CD4-positive, CD25-positive, alpha-beta regulatory T cell (primary cell): ENCODE data around the gene GPS1. TPM values are rescaled to one million over a fixed set of nuclear protein-coding genes. Genes with fewer than 3 reads are reported as not detected.

ENCODE experiments used
- ATAC-seq, 2 donors: fragments of 150-1000 bp; cut with Tn5 transposase; one replicate each; pipeline ENCODE4 v1.10.0; 2021; ENCODE audit warnings: low read depth in 2 of 2, moderate number of reproducible peaks in 2 of 2, moderate library complexity in 1 of 2
- DNase-seq, 3 donors: peaks; one replicate each; pipeline versions ENCODE4 v3.0.0 to v3.0.0-alpha.2; 2012 to 2022; ENCODE audit warnings: mixed read lengths in 1 of 3
- H3K27ac ChIP-seq: one replicate; pipeline ENCODE4 v1.7.0; 2013; ENCODE audit warnings: mild to moderate bottlenecking, low read length; ENCODE audit not compliant: insufficient read depth, poor library complexity, severe bottlenecking
- H3K27me3 ChIP-seq: one replicate; pipeline ENCODE4 v1.7.0; 2013; ENCODE audit warnings: low read length; ENCODE audit not compliant: control insufficient read depth, insufficient read depth
- H3K36me3 ChIP-seq: one replicate; pipeline ENCODE4 v1.7.0; 2013; ENCODE audit warnings: mild to moderate bottlenecking, low read length, moderate library complexity; ENCODE audit not compliant: control insufficient read depth, insufficient read depth
- H3K4me1 ChIP-seq: 2 replicates; pipeline ENCODE4 v1.7.0; 2013; ENCODE audit warnings: mild to moderate bottlenecking, low read length; ENCODE audit not compliant: insufficient read depth, control insufficient read depth, poor library complexity, severe bottlenecking
- H3K4me3 ChIP-seq: one replicate; pipeline ENCODE4 v1.7.0; 2013; ENCODE audit warnings: low read depth, mild to moderate bottlenecking, low read length, moderate library complexity
- H3K9me3 ChIP-seq, 2 experiments: 1 replicate in 1 of 2; 2 replicates in 1 of 2; pipeline ENCODE4 v1.7.0; 2013; ENCODE audit warnings: low read length in 2 of 2, mild to moderate bottlenecking in 1 of 2, moderate library complexity in 1 of 2; ENCODE audit not compliant: control insufficient read depth in 2 of 2
- H3K27ac Mint-ChIP-seq, 3 donors: one replicate each; pipeline ENCODE4 v1.8.0; 2020 to 2022; ENCODE audit warnings: mild to moderate bottlenecking in 3 of 3, mixed read lengths in 3 of 3, moderate library complexity in 2 of 3
- H3K27me3 Mint-ChIP-seq: one replicate; pipeline ENCODE4 v1.8.0; 2022; ENCODE audit warnings: mild to moderate bottlenecking, mixed read lengths
- H3K36me3 Mint-ChIP-seq: one replicate; pipeline ENCODE4 v1.8.0; 2020; ENCODE audit warnings: mixed read lengths
- H3K4me1 Mint-ChIP-seq, 4 donors: one replicate each; pipeline ENCODE4 v1.8.0; 2020 to 2022; ENCODE audit warnings: mixed read lengths in 4 of 4, mild to moderate bottlenecking in 1 of 4
- H3K4me3 Mint-ChIP-seq, 4 donors: one replicate each; pipeline ENCODE4 v1.8.0; 2020 to 2022; ENCODE audit warnings: mild to moderate bottlenecking in 4 of 4, mixed read lengths in 4 of 4, moderate library complexity in 3 of 4
- H3K9me3 Mint-ChIP-seq, 7 donors: one replicate each; pipeline ENCODE4 v1.8.0; 2020 to 2022; ENCODE audit warnings: mixed read lengths in 7 of 7, mild to moderate bottlenecking in 3 of 7, moderate library complexity in 2 of 7
- polyA plus RNA-seq, 4 donors: library from polyadenylated mRNA; unstranded; fragments of 300-500 nt; fragmentation: Illumina TruSeq; gene quantifications; one replicate each; pipeline ENCODE4 v1.2.3, GENCODE V29; 2021
- total RNA-seq: library from RNA; stranded (reverse); gene quantifications from one replicate; pipeline ENCODE4 v1.2.3, GENCODE V29; 2022

The GPS1 gene
- total and polyA plus RNA-seq, 5 donors from 2014 or later, result 87.5 to 170 (median 153) TPM

- peaks cover 0 to 2% (median 0%) of the 10 kb centered on the region in 7 donors for H3K9me3 Mint-ChIP-seq
- Histone ChIP-seq H3K4me3 (no peak overlapping the region), H3K27me3 (no peaks in the 10 kb centered on the region), H3K4me1 (peaks cover 25% of the 10 kb centered on the region), H3K9me3 (no peaks in the 10 kb centered on the region), H3K36me3 (peaks cover 9% of the 10 kb centered on the region), H3K27ac (peak overlapping the region; percentile 57)
- ATAC-seq (no peak), DNase-seq (no peak)
- H3K27ac Mint-ChIP-seq, result peak overlapping the region in 2 of 3 donors; percentile 52 to 71
- peak overlapping the region; percentile 76 to 83 (median 80) for H3K4me3 Mint-ChIP-seq
- H3K4me1 Mint-ChIP-seq, result peaks cover 0 to 19% (median 3%) of the 10 kb centered on the region in 4 donors
- no peaks in the 10 kb centered on the region for H3K36me3 Mint-ChIP-seq
- no peaks in the 10 kb centered on the region for H3K27me3 Mint-ChIP-seq
These were observed 12.9 kb downstream of the GPS1 start for GRCh38 chr17:82064433-82065192.

GRCh38 chr17:82065193-82065637, 13.5 kb downstream of the GPS1 start:
- peaks cover 0 to 19% (median 3%) of the 10 kb centered on the region in 4 donors for H3K4me1 Mint-ChIP-seq
- peak in 1 of 3 donors; percentile 44 for DNase-seq

GRCh38 chr17:82065638-82066303, 14.1 kb downstream of the GPS1 start, which contains the start of gene DUS1L:
Gene DUS1L, minus strand, starts transcription at chr17:82065804. Its CDS starts 745 bp downstream, at chr17:82065059.
- peak within 1 kb of the TSS; percentile 83 to 90 (median 89) for H3K4me3 Mint-ChIP-seq
- peaks cover 0 to 2% (median 0%) of the 10 kb centered on the region in 7 donors for H3K9me3 Mint-ChIP-seq
- peak within 1 kb of the TSS; percentile 70 for H3K27ac ChIP-seq
- peaks cover 6% of the 10 kb centered on the region for H3K36me3 ChIP-seq
- H3K27me3 ChIP-seq, result no peaks in the 10 kb centered on the region
- H3K4me3 ChIP-seq, result peak within 1 kb of the TSS; percentile 44
- DNase-seq (peak; percentile 54 to 83 (median 66)), ATAC-seq (peak; percentile 82 to 84)
- no peaks in the 10 kb centered on the region for H3K27me3 Mint-ChIP-seq
- peak within 1 kb of the TSS; percentile 89 to 93 (median 89) for H3K27ac Mint-ChIP-seq
- H3K4me1 Mint-ChIP-seq, result peaks cover 0 to 19% (median 3%) of the 10 kb centered on the region in 4 donors
- H3K4me1 ChIP-seq, result peaks cover 25% of the 10 kb centered on the region
- no peaks in the 10 kb centered on the region for H3K9me3 ChIP-seq
- no peaks in the 10 kb centered on the region for H3K36me3 Mint-ChIP-seq

More at GRCh38 chr17:82065193-82065637, 13.5 kb downstream of the GPS1 start:
- Histone ChIP-seq H3K27ac (peak overlapping the region; percentile 57), H3K36me3 (peaks cover 9% of the 10 kb centered on the region), H3K27me3 (no peaks in the 10 kb centered on the region), H3K9me3 (no peaks in the 10 kb centered on the region), H3K4me1 (peaks cover 25% of the 10 kb centered on the region), H3K4me3 (no peak overlapping the region)
- no peaks in the 10 kb centered on the region for H3K36me3 Mint-ChIP-seq
- no peaks in the 10 kb centered on the region for H3K27me3 Mint-ChIP-seq
- peak overlapping the region in 3 of 4 donors; percentile 76 to 83 (median 78) for H3K4me3 Mint-ChIP-seq
- ATAC-seq, result peak; percentile 39 to 48
- H3K9me3 Mint-ChIP-seq, result peaks cover 0 to 2% (median 0%) of the 10 kb centered on the region in 7 donors
- H3K27ac Mint-ChIP-seq, result peak overlapping the region in 1 of 3 donors; percentile 15

GRCh38 chr17:82070611-82071010, 18.9 kb downstream of the GPS1 start:
- DNase-seq (no peak), ATAC-seq (no peak)
- peak overlapping the region in 2 of 3 donors; percentile 2 to 89 for H3K27ac Mint-ChIP-seq
- H3K36me3 Mint-ChIP-seq, result no peaks in the 10 kb centered on the region
- no peaks in the 10 kb centered on the region for H3K9me3 ChIP-seq
- no peaks in the 10 kb centered on the region for H3K27me3 ChIP-seq
- H3K27me3 Mint-ChIP-seq, result peaks cover 19% of the 10 kb centered on the region
- H3K9me3 Mint-ChIP-seq, result no peaks in the 10 kb centered on the region
- no peak overlapping the region for H3K4me3 ChIP-seq
- H3K4me1 Mint-ChIP-seq, result peaks cover 0 to 10% (median 3%) of the 10 kb centered on the region in 4 donors
- H3K4me1 ChIP-seq, result peaks cover 7% of the 10 kb centered on the region
- H3K4me3 Mint-ChIP-seq, result no peak overlapping the region
- no peak overlapping the region for H3K27ac ChIP-seq
- no peaks in the 10 kb centered on the region for H3K36me3 ChIP-seq

GRCh38 chr17:82072827-82073226, 21.1 kb downstream of the GPS1 start:
- H3K4me3 Mint-ChIP-seq, result no peak overlapping the region
- H3K27me3 ChIP-seq, result no peaks in the 10 kb centered on the region
- H3K4me1 Mint-ChIP-seq, result no peaks in the 10 kb centered on the region
- H3K36me3 Mint-ChIP-seq, result no peaks in the 10 kb centered on the region
- no peak for DNase-seq
- no peak overlapping the region for H3K4me3 ChIP-seq
- H3K9me3 ChIP-seq, result no peaks in the 10 kb centered on the region
- H3K27me3 Mint-ChIP-seq, result peaks cover 19% of the 10 kb centered on the region
- H3K27ac Mint-ChIP-seq, result no peak overlapping the region
- H3K4me1 ChIP-seq, result no peaks in the 10 kb centered on the region
- no peak for ATAC-seq
- no peaks in the 10 kb centered on the region for H3K9me3 Mint-ChIP-seq
- H3K36me3 ChIP-seq, result no peaks in the 10 kb centered on the region
- H3K27ac ChIP-seq, result no peak overlapping the region

- H3K4me1 ChIP-seq, result no peaks in the 10 kb centered on the region
- no peak overlapping the region for H3K27ac ChIP-seq
- no peaks in the 10 kb centered on the region for H3K27me3 ChIP-seq
- no peaks in the 10 kb centered on the region for H3K9me3 ChIP-seq
- Mint-ChIP-seq H3K9me3 (no peaks in the 10 kb centered on the region), H3K4me1 (no peaks in the 10 kb centered on the region), H3K27me3 (peaks cover 19% of the 10 kb centered on the region), H3K4me3 (no peak overlapping the region), H3K27ac (no peak overlapping the region), H3K36me3 (no peaks in the 10 kb centered on the region)
- DNase-seq, result no peak
- ATAC-seq, result no peak
- H3K36me3 ChIP-seq, result no peaks in the 10 kb centered on the region
- no peak overlapping the region for H3K4me3 ChIP-seq
These were observed 21.7 kb downstream of the GPS1 start for GRCh38 chr17:82073446-82073845.

GRCh38 chr17:82076018-82076784, 24.5 kb downstream of the GPS1 start:
- Mint-ChIP-seq H3K36me3 (no peaks in the 10 kb centered on the region), H3K4me1 (no peaks in the 10 kb centered on the region), H3K27ac (peak overlapping the region in 1 of 3 donors; percentile 60), H3K27me3 (peaks cover 19% of the 10 kb centered on the region), H3K4me3 (no peak overlapping the region), H3K9me3 (no peaks in the 10 kb centered on the region)
- Histone ChIP-seq H3K27me3 (no peaks in the 10 kb centered on the region), H3K4me3 (no peak overlapping the region), H3K4me1 (no peaks in the 10 kb centered on the region), H3K9me3 (no peaks in the 10 kb centered on the region), H3K36me3 (peaks cover 13% of the 10 kb centered on the region), H3K27ac (no peak overlapping the region)
- no peak for ATAC-seq
- DNase-seq, result no peak
